ENCODE data around the gene METTL9. TPM values are rescaled to one million over a fixed set of nuclear protein-coding genes. Genes with fewer than 3 reads are reported as not detected.
A peak's percentile ranks its signal among the peaks of the same experiment; 100 is the strongest.
"Not testable (repeated sequence)": the region's sequence is repeated elsewhere in the genome, so short reads cannot be mapped to it uniquely, and the experiment has no call there.

Gene METTL9
- total RNA-seq, 5 donors from 2014 or later (not counting 1 experiment from before 2014, with no cell fraction given): 69.3 to 93.3 (median 75.5) TPM

DNA sequence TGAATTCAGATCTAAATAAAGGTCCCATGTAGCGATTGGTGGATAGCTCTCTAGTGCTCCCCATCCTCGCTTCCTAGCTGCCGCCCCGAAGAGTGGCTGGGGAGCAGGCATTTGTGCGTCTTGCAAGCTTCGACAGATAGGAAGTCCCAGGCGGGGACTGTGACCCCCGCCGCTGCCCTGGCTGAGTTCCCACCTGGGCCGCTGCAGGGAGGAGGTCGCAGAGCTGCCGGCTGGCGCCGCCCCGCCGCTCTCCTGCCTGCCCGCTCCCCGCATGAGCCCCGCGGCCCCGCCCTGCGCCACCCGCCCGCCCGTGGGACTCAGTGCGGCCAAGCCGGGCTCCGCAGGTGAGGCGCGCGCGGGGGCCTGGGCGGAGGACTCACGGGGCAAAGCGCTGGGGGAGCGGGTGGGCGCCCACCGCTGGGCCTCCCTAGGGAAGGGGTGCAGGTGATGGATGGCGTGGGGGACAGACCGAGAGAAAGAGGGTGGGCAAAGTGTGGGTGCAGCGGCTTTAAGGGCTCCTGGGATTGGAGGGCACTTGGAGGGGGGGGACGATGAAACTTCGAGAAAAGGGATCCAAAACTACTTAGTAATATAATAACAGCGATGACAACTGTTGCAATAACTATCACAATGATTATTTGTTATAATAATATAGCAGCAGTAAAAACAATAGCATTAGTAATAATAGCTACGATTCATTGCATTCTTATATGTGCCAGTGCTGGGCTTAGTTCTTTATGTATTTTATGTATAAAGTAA lies 64.7 kb downstream of the METTL9 start, which contains the start of gene OTOA:
Gene OTOA, plus strand, starts transcription at position 80 of the 759 bp plus-strand sequence. CDS start 14,547 bp downstream, outside the sequence.
- no peaks in the 10 kb centered on the region for H3K9me3 Mint-ChIP-seq
- Histone ChIP-seq H3K4me3 (ENCODE audit: control insufficient read depth in 1 of 2, extremely low read depth in 1 of 2, low read length in 1 of 2) (peak within 1 kb of the TSS; percentile 19 to 57), H3K4me1 (ENCODE audit: control insufficient read depth in 1 of 2, extremely low read depth in 1 of 2, insufficient read depth in 2 of 2, low read length in 2 of 2) (peaks cover 13 to 16% of the 10 kb centered on the region in 2 experiments), H3K27ac (ENCODE audit: low read length) (no peak within 1 kb of the TSS), H3K27me3 (replicated peaks in 1 of 2; ENCODE audit: control insufficient read depth in 2 of 2, extremely low read depth in 1 of 2, insufficient read depth in 2 of 2, low read length in 1 of 2) (peaks cover 0 to 17% of the 10 kb centered on the region in 2 experiments), H3K36me3 (ENCODE audit: control insufficient read depth in 2 of 2, extremely low read depth in 1 of 2, insufficient read depth in 1 of 2, low read length in 1 of 2) (no peaks in the 10 kb centered on the region), H3K9me3 (no peaks in the 10 kb centered on the region)
- POLR2A ChIA-PET: no interaction called here
- 2% methylated on average over 39 of the region's 45 CpGs for WGBS (ENCODE audit: insufficient coverage)
- peak in 23 of 35 experiments; percentile 3 to 48 (median 23) for DNase-seq
- peaks cover 18 to 30% (median 23%) of the 10 kb centered on the region in 3 donors for H3K4me1 Mint-ChIP-seq
- peak within 1 kb of the TSS in 1 of 2 donors; percentile 36 for H3K27ac Mint-ChIP-seq
- peak; percentile 77 to 82 (median 80) for ATAC-seq (replicated peaks in 1 of 4)
- CTCF ChIA-PET: interaction anchor here in 1 of 2 donors (0.9 kb wide), 1 partner anchor 45 kb away, joined by 3 read pairs; no protein-coding TSS in a partner anchor
- H3K36me3 Mint-ChIP-seq: no peaks in the 10 kb centered on the region
- peak within 1 kb of the TSS; percentile 66 to 81 (median 75) for H3K4me3 Mint-ChIP-seq
- H3K27me3 Mint-ChIP-seq: peaks cover 0 to 5% of the 10 kb centered on the region in 2 donors

DNA sequence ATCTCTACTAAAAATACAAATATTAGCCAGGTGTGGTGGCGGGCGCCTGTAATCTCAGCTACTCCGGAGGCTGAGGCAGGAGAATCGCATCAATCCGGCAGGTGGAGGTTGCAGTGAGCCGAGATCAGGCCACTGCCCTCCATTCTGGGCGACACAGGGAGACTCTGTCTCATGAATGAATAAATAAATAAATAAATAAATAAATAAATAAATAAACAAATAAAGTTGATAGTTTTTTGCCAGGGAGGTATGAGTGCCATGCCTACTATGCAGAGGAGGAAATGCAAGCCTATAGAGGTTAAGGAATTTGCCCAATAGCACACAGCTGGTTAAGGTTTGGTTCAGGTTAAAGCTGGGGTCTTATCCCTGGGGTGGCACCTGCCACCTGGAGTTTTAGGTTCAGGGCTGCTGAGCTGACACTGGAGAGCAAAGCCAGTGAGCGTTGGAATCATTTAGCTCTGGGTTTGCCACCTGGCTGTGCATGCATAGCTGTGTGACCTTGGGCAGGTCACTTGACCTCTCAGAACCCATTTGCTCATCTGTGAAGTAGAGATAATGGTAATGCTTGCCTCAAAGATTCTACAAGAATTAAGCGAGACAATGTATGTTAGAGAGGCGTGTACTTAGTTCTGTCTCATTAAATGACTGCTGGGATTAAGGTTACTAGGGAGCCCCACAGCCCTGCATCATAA lies 65.6 kb downstream of the METTL9 start:
- ChIA-PET CTCF (interaction anchor here (0.6 to 1.6 kb wide), 3 partner anchors 8 to 654 kb away, joined by 3 to 10 read pairs (median 3); no protein-coding TSS in a partner anchor), POLR2A (no interaction called here)
- peaks cover 16 to 27% (median 23%) of the 10 kb centered on the region in 3 donors for H3K4me1 Mint-ChIP-seq
- DNase-seq: no peak
- no peaks in the 10 kb centered on the region for H3K9me3 Mint-ChIP-seq
- no peak overlapping the region for H3K27ac Mint-ChIP-seq
- H3K4me3 Mint-ChIP-seq: no peak overlapping the region
- peaks cover 13 to 16% of the 10 kb centered on the region in 2 experiments for H3K4me1 ChIP-seq (ENCODE audit: control insufficient read depth in 1 of 2, extremely low read depth in 1 of 2, insufficient read depth in 2 of 2, low read length in 2 of 2)
- 100% methylated on average over 1 of the region's 10 CpGs for WGBS (ENCODE audit: insufficient coverage)
- no peaks in the 10 kb centered on the region for H3K36me3 Mint-ChIP-seq
- H3K27me3 Mint-ChIP-seq: peaks cover 0 to 5% of the 10 kb centered on the region in 2 donors
- no peak overlapping the region for H3K4me3 ChIP-seq (ENCODE audit: control insufficient read depth in 1 of 2, extremely low read depth in 1 of 2, low read length in 1 of 2)
- peaks cover 0 to 17% of the 10 kb centered on the region in 2 experiments for H3K27me3 ChIP-seq (replicated peaks in 1 of 2; ENCODE audit: control insufficient read depth in 2 of 2, extremely low read depth in 1 of 2, insufficient read depth in 2 of 2, low read length in 1 of 2)
- no peak overlapping the region for H3K27ac ChIP-seq (ENCODE audit: low read length)
- H3K9me3 ChIP-seq: no peaks in the 10 kb centered on the region
- no peaks in the 10 kb centered on the region for H3K36me3 ChIP-seq (ENCODE audit: control insufficient read depth in 2 of 2, extremely low read depth in 1 of 2, insufficient read depth in 1 of 2, low read length in 1 of 2)
- no peak for ATAC-seq (replicated peaks in 1 of 4)

DNA sequence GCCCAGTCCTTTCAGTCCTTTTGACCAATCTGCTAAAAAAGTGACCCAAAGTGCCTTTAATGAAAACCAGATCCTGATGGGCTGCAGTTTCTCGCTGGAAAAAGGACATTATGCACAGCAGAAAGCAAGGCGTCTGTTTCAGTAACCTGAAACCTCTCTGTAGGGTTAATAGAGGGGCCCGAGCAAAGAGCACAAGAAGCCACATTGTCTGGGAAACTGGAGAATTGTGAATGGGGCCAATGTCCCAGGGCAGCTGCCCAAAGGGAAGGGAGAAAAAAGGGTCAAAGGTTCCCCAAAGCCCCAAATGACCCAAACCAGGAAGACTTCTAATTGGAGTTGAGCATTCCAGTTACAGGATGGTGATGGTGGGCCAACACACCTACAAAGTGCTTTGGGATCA lies 67.4 kb downstream of the METTL9 start:
- Mint-ChIP-seq H3K9me3 (no peaks in the 10 kb centered on the region), H3K4me1 (peaks cover 4 to 16% (median 11%) of the 10 kb centered on the region in 3 donors), H3K4me3 (no peak overlapping the region), H3K27ac (no peak overlapping the region), H3K36me3 (no peaks in the 10 kb centered on the region), H3K27me3 (peaks cover 5 to 6% of the 10 kb centered on the region in 2 donors)
- no peaks in the 10 kb centered on the region for H3K36me3 ChIP-seq (ENCODE audit: control insufficient read depth in 2 of 2, extremely low read depth in 1 of 2, insufficient read depth in 1 of 2, low read length in 1 of 2)
- ChIA-PET CTCF (interaction anchor here in 1 of 2 donors (1.6 kb wide), 1 partner anchor 9 kb away, joined by 10 read pairs; no protein-coding TSS in a partner anchor), POLR2A (no interaction called here)
- peaks cover 0 to 17% of the 10 kb centered on the region in 2 experiments for H3K27me3 ChIP-seq (replicated peaks in 1 of 2; ENCODE audit: control insufficient read depth in 2 of 2, extremely low read depth in 1 of 2, insufficient read depth in 2 of 2, low read length in 1 of 2)
- H3K4me1 ChIP-seq (ENCODE audit: control insufficient read depth in 1 of 2, extremely low read depth in 1 of 2, insufficient read depth in 2 of 2, low read length in 2 of 2): peaks cover 4 to 7% of the 10 kb centered on the region in 2 experiments
- no peak overlapping the region for H3K27ac ChIP-seq (ENCODE audit: low read length)
- no peak for ATAC-seq (replicated peaks in 1 of 4)
- 86% methylated on average over 3 of the region's 3 CpGs for WGBS (ENCODE audit: insufficient coverage)
- DNase-seq: no peak
- H3K4me3 ChIP-seq (ENCODE audit: control insufficient read depth in 1 of 2, extremely low read depth in 1 of 2, low read length in 1 of 2): no peak overlapping the region
- H3K9me3 ChIP-seq: no peaks in the 10 kb centered on the region

DNA sequence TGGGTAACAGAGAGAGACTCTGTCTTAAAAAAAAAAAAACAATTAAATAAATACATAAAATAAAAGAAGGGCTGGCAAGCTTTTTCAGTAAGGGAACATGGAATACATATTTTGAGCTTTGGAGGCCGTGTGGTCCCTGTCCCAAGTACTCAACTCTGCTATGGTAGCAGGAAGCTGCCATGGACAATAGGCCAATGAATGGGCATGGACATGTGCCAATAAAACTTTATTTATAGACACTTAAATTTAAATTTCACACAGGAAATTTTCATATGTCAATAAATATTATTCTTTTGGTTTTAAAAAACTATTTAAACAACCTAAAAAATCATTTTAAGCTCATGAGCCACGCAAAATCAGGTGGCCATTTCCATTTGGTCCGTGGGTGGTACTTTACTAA lies 68.2 kb downstream of the METTL9 start:
- CTCF ChIA-PET: interaction anchor here (0.5 to 1.1 kb wide), 3 partner anchors 10 to 25 kb away, joined by 3 read pairs; no protein-coding TSS in a partner anchor

GRCh38 chr16:21673469-21673868 lies 74.1 kb downstream of the METTL9 start:
- DNase-seq: no peak
- H3K27ac ChIP-seq (ENCODE audit: low read length): no peak overlapping the region
- no peaks in the 10 kb centered on the region for H3K36me3 ChIP-seq (ENCODE audit: control insufficient read depth in 2 of 2, extremely low read depth in 1 of 2, insufficient read depth in 1 of 2, low read length in 1 of 2)
- peaks cover 3% of the 10 kb centered on the region for H3K36me3 Mint-ChIP-seq
- H3K27ac Mint-ChIP-seq: no peak overlapping the region
- peaks cover 3 to 6% of the 10 kb centered on the region in 2 donors for H3K27me3 Mint-ChIP-seq
- 100% methylated on average over 1 of the region's 3 CpGs for WGBS (ENCODE audit: insufficient coverage)
- no peak overlapping the region for H3K4me3 ChIP-seq (ENCODE audit: control insufficient read depth in 1 of 2, extremely low read depth in 1 of 2, low read length in 1 of 2)
- no peaks in the 10 kb centered on the region for H3K4me1 Mint-ChIP-seq
- CTCF ChIA-PET: no interaction called here
- H3K27me3 ChIP-seq (replicated peaks in 1 of 2; ENCODE audit: control insufficient read depth in 2 of 2, extremely low read depth in 1 of 2, insufficient read depth in 2 of 2, low read length in 1 of 2): peaks cover 0 to 7% of the 10 kb centered on the region in 2 experiments
- ATAC-seq (replicated peaks in 1 of 4): no peak
- no peaks in the 10 kb centered on the region for H3K4me1 ChIP-seq (ENCODE audit: control insufficient read depth in 1 of 2, extremely low read depth in 1 of 2, insufficient read depth in 2 of 2, low read length in 2 of 2)
- POLR2A ChIA-PET: no interaction called here
- no peaks in the 10 kb centered on the region for H3K9me3 ChIP-seq
- H3K4me3 Mint-ChIP-seq: no peak overlapping the region
- peaks cover 4 to 5% (median 4%) of the 10 kb centered on the region in 3 donors for H3K9me3 Mint-ChIP-seq

More for the DNA sequence above, 68.2 kb downstream of the METTL9 start:
- Mint-ChIP-seq H3K4me3 (no peak overlapping the region), H3K36me3 (no peaks in the 10 kb centered on the region), H3K4me1 (peaks cover 3 to 10% (median 10%) of the 10 kb centered on the region in 3 donors), H3K27me3 (peaks cover 5 to 6% of the 10 kb centered on the region in 2 donors), H3K9me3 (no peaks in the 10 kb centered on the region), H3K27ac (no peak overlapping the region)
- ATAC-seq (replicated peaks in 1 of 4): no peak
- DNase-seq: no peak
- Histone ChIP-seq H3K27me3 (replicated peaks in 1 of 2; ENCODE audit: control insufficient read depth in 2 of 2, extremely low read depth in 1 of 2, insufficient read depth in 2 of 2, low read length in 1 of 2) (peaks cover 0 to 17% of the 10 kb centered on the region in 2 experiments), H3K9me3 (no peaks in the 10 kb centered on the region), H3K27ac (ENCODE audit: low read length) (no peak overlapping the region), H3K4me3 (ENCODE audit: control insufficient read depth in 1 of 2, extremely low read depth in 1 of 2, low read length in 1 of 2) (no peak overlapping the region), H3K4me1 (ENCODE audit: control insufficient read depth in 1 of 2, extremely low read depth in 1 of 2, insufficient read depth in 2 of 2, low read length in 2 of 2) (peaks cover 3 to 7% of the 10 kb centered on the region in 2 experiments), H3K36me3 (ENCODE audit: control insufficient read depth in 2 of 2, extremely low read depth in 1 of 2, insufficient read depth in 1 of 2, low read length in 1 of 2) (no peaks in the 10 kb centered on the region)
- POLR2A ChIA-PET: no interaction called here
- 83% methylated on average over 3 of the region's 3 CpGs for WGBS (ENCODE audit: insufficient coverage)

GRCh38 chr16:21674456-21674855 lies 75.1 kb downstream of the METTL9 start:
- H3K27me3 ChIP-seq (replicated peaks in 1 of 2; ENCODE audit: control insufficient read depth in 2 of 2, extremely low read depth in 1 of 2, insufficient read depth in 2 of 2, low read length in 1 of 2); H3K9me3 ChIP-seq; H3K9me3 Mint-ChIP-seq; H3K4me3 Mint-ChIP-seq; H3K27ac ChIP-seq (ENCODE audit: low read length); H3K4me1 ChIP-seq (ENCODE audit: control insufficient read depth in 1 of 2, extremely low read depth in 1 of 2, insufficient read depth in 2 of 2, low read length in 2 of 2); H3K4me1 Mint-ChIP-seq; CTCF ChIA-PET; DNase-seq; H3K4me3 ChIP-seq (ENCODE audit: control insufficient read depth in 1 of 2, extremely low read depth in 1 of 2, low read length in 1 of 2); H3K27ac Mint-ChIP-seq; POLR2A ChIA-PET; ATAC-seq (replicated peaks in 1 of 4); H3K36me3 Mint-ChIP-seq; H3K36me3 ChIP-seq (ENCODE audit: control insufficient read depth in 2 of 2, extremely low read depth in 1 of 2, insufficient read depth in 1 of 2, low read length in 1 of 2): not testable (repeated sequence)
- WGBS (ENCODE audit: insufficient coverage): 100% methylated on average over 1 of the region's 4 CpGs
- peaks cover 3 to 10% of the 10 kb centered on the region in 2 donors for H3K27me3 Mint-ChIP-seq
